HG03064 (cell line): ENCODE data around the gene SPRY1.
A peak's percentile ranks its signal among the peaks of the same experiment; 100 is the strongest.

Source experiments
- ATAC-seq: cut with Tn5 transposase; IDR thresholded peaks from one replicate; pipeline ENCODE4 v1.9.1; 2021; ENCODE audit warnings: low read depth; ENCODE audit not compliant: unreplicated experiment

The SPRY1 gene

GRCh38 chr4:123406872-123407271 is 10.3 kb downstream of the SPRY1 start:
- no peak for ATAC-seq

- ATAC-seq: no peak
These were observed 12.0 kb downstream of the SPRY1 start for GRCh38 chr4:123408471-123409084.

- ATAC-seq: no peak
These were observed 12.7 kb downstream of the SPRY1 start for GRCh38 chr4:123409334-123409733.

- no peak for ATAC-seq
These were observed 14.9 kb downstream of the SPRY1 start for GRCh38 chr4:123411514-123411913.

GRCh38 chr4:123412091-123412505 is 15.5 kb downstream of the SPRY1 start:
- peak; percentile 72 for ATAC-seq

GRCh38 chr4:123412700-123413512 is 16.3 kb downstream of the SPRY1 start:
- ATAC-seq: no peak

GRCh38 chr4:123415576-123415975 is 19.0 kb downstream of the SPRY1 start:
- no peak for ATAC-seq

- ATAC-seq: no peak
These were observed 19.4 kb downstream of the SPRY1 start for GRCh38 chr4:123415977-123416376.

- no peak for ATAC-seq
These were observed 21.2 kb downstream of the SPRY1 start for GRCh38 chr4:123417813-123418212.

GRCh38 chr4:123418351-123418931 is 21.8 kb downstream of the SPRY1 start:
- peak; percentile 86 for ATAC-seq

- ATAC-seq: no peak
These were observed 23.5 kb downstream of the SPRY1 start for GRCh38 chr4:123419885-123420755.

GRCh38 chr4:123421227-123421936 is 24.8 kb downstream of the SPRY1 start:
- ATAC-seq: no peak

GRCh38 chr4:123421937-123422781 is 25.6 kb downstream of the SPRY1 start:
- ATAC-seq: no peak

- no peak for ATAC-seq
These were observed 27.2 kb downstream of the SPRY1 start for GRCh38 chr4:123423819-123424218.

- ATAC-seq: no peak
These were observed 31.4 kb downstream of the SPRY1 start for GRCh38 chr4:123427951-123428350.

- ATAC-seq: no peak
These were observed 33.4 kb downstream of the SPRY1 start for GRCh38 chr4:123430031-123430430.

- ATAC-seq: no peak
These were observed 33.9 kb downstream of the SPRY1 start for GRCh38 chr4:123430501-123430900.

GRCh38 chr4:123433573-123433972 is 37.0 kb downstream of the SPRY1 start:
- no peak for ATAC-seq

- no peak for ATAC-seq
These were observed 37.4 kb downstream of the SPRY1 start for GRCh38 chr4:123433976-123434375.
